Activated naive CD8-positive, alpha-beta T cell treated with anti-CD3 and anti-CD28 coated beads, Interleukin-2, amount 50 U/mL, for 24 hours (primary cell): ENCODE data around the gene SH2D4B.
A peak's percentile ranks its signal among the peaks of the same experiment; 100 is the strongest.

Experiments
- ATAC-seq: fragments of 150-1000 bp; cut with Tn5 transposase; one replicate; pipeline ENCODE4 v1.10.0; 2021
- DNase-seq: peaks from one replicate; pipeline ENCODE4 v3.0.0; 2021
- H3K27ac Mint-ChIP-seq: one replicate; pipeline ENCODE4 v1.8.0; 2021; ENCODE audit warnings: mild to moderate bottlenecking, mixed read lengths
- H3K27me3 Mint-ChIP-seq: one replicate; pipeline ENCODE4 v1.8.0; 2021; ENCODE audit warnings: mixed read lengths
- H3K36me3 Mint-ChIP-seq: one replicate; pipeline ENCODE4 v1.8.0; 2021; ENCODE audit warnings: low read depth, mixed read lengths
- H3K4me1 Mint-ChIP-seq: one replicate; pipeline ENCODE4 v1.8.0; 2021; ENCODE audit warnings: mixed read lengths
- H3K4me3 Mint-ChIP-seq: one replicate; pipeline ENCODE4 v1.8.0; 2021; ENCODE audit warnings: mild to moderate bottlenecking, moderate library complexity, mixed read lengths
- H3K9me3 Mint-ChIP-seq: one replicate; pipeline ENCODE4 v1.8.0; 2021; ENCODE audit warnings: mixed read lengths

SH2D4B gene

DNA sequence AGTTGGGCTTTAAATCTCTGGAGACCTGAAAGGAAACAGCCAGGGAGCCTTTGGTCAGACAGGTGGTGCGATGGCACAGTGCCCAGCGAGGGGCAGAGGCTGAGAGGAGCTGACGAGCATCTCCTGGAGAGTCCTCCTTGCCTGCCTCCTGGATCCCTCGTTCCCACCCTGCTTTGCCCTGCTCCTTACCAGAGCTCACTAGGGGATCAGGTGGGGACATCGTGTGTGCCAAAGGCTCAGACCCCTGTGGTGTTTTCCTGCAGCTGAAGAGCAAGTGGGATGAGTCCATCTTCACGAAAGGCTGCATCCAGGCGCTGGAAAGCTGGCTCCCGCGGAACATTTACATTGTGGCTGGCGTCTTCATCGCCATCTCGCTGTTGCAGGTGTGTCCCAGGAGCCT is 21.8 kb upstream of the SH2D4B start:
- no peaks in the 10 kb centered on the region for H3K9me3 Mint-ChIP-seq
- no peak overlapping the region for H3K27ac Mint-ChIP-seq
- H3K36me3 Mint-ChIP-seq, result peaks cover 26% of the 10 kb centered on the region
- no peak overlapping the region for H3K4me3 Mint-ChIP-seq
- ATAC-seq, result no peak
- H3K27me3 Mint-ChIP-seq, result no peaks in the 10 kb centered on the region
- DNase-seq, result no peak
- peaks cover 32% of the 10 kb centered on the region for H3K4me1 Mint-ChIP-seq

DNA sequence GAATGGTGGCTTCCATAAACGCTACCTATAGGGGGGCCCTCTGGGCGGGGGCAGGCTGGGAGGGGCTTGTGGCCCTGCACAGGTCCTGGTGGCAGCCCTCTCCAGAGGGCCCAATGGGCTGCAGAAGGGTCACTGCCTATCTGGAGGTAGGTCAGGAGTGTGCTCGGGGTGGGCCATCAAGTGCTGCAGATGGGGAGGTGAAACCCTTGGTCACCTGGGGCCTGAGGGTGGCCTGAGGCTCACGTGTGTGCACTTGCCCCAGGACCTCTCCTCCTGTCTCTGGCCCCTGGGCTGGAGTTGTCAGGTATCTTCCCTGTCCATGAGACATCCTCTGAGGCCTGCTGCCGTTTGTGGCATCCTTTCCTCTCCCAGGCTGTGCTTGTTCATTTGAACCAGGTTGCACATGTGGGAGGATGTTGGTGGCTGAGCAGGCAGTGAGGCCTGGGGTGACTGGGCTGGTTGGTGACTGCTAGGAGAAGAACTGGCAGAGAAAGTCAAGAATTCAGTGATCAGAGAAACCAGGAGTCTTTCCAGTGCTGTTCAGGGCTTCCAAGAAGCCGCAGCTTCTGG is 21.1 kb upstream of the SH2D4B start:
- ATAC-seq (peak; percentile 29), DNase-seq (no peak)
- Mint-ChIP-seq H3K27me3 (no peaks in the 10 kb centered on the region), H3K9me3 (no peaks in the 10 kb centered on the region), H3K4me3 (no peak overlapping the region), H3K36me3 (peaks cover 22% of the 10 kb centered on the region), H3K27ac (peak overlapping the region; percentile 49), H3K4me1 (peaks cover 26% of the 10 kb centered on the region)

DNA sequence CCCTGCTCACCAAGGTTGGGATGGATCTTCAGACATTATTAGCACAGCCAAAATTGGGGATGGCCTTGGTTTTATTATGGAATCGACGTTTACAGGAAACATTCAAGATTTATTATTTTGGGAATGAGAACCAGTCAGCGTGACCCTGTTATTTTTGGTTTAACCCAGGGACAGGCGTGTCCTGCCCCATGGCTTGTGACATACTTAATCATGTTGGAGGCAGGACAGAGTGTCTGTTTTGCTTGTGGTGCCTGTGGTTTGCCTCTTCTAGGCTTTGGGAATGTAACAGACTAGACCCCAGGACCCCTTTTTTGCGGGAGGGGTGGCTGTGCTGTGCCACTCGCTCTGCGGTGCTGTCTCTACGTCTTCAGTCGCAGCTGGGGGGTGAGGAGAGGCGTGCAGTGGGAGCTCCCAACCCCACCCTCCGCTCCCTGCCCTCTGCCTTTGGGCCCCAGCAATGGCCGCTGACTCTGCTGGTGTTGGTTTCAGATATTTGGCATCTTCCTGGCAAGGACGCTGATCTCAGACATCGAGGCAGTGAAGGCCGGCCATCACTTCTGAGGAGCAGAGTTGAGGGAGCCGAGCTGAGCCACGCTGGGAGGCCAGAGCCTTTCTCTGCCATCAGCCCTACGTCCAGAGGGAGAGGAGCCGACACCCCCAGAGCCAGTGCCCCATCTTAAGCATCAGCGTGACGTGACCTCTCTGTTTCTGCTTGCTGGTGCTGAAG is 20.1 kb upstream of the SH2D4B start:
- H3K9me3 Mint-ChIP-seq, result no peaks in the 10 kb centered on the region
- peaks cover 18% of the 10 kb centered on the region for H3K36me3 Mint-ChIP-seq
- ATAC-seq (no peak), DNase-seq (no peak)
- H3K4me3 Mint-ChIP-seq, result no peak overlapping the region
- H3K27ac Mint-ChIP-seq, result peak overlapping the region; percentile 49
- peaks cover 29% of the 10 kb centered on the region for H3K4me1 Mint-ChIP-seq
- H3K27me3 Mint-ChIP-seq, result no peaks in the 10 kb centered on the region

DNA sequence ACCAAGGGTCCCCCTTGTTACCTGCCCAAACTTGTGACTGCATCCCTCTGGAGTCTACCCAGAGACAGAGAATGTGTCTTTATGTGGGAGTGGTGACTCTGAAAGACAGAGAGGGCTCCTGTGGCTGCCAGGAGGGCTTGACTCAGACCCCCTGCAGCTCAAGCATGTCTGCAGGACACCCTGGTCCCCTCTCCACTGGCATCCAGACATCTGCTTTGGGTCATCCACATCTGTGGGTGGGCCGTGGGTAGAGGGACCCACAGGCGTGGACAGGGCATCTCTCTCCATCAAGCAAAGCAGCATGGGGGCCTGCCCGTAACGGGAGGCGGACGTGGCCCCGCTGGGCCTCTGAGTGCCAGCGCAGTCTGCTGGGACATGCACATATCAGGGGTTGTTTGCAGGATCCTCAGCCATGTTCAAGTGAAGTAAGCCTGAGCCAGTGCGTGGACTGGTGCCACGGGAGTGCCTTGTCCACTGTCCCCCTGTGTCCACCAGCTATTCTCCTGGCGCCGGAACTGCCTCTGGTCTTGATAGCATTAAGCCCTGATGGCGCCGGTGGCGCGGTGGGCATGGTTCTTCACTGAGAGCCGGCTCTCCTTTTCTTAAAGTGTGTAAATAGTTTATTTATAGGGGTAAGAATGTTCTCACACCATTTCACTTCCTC is 19.4 kb upstream of the SH2D4B start:
- no peak overlapping the region for H3K4me3 Mint-ChIP-seq
- H3K27me3 Mint-ChIP-seq, result no peaks in the 10 kb centered on the region
- no peaks in the 10 kb centered on the region for H3K9me3 Mint-ChIP-seq
- H3K27ac Mint-ChIP-seq, result peak overlapping the region; percentile 73
- ATAC-seq (no peak), DNase-seq (no peak)
- peaks cover 17% of the 10 kb centered on the region for H3K36me3 Mint-ChIP-seq
- peaks cover 34% of the 10 kb centered on the region for H3K4me1 Mint-ChIP-seq

DNA sequence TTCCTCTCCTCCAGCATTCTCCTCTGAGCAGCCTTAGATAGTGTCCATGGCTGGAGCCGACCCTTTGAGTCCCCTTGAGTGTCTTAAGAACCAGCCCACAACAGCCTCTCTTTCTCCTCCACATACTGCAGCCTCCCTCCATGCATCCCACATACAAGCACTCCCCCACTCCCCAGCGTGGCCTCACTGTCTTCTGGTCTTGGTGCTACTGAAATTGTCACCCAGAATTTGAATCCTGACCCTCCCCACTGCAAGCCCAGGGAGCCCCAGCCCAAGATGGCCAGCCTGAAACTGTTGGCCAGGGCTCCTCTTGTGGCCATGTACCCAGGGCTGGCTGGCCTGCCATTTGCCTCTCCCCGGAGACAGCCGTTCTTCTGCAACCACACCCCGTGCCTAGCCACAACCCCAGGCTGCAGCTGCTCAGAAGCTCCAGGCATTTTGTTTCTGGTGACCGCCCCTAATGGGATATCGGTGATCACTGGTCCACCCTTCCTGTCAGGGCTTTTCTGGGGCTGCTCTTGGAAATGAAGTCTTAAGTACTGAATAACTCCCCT is 18.8 kb upstream of the SH2D4B start:
- DNase-seq (no peak), ATAC-seq (no peak)
- peak overlapping the region; percentile 73 for H3K27ac Mint-ChIP-seq
- H3K4me3 Mint-ChIP-seq, result no peak overlapping the region
- H3K36me3 Mint-ChIP-seq, result peaks cover 17% of the 10 kb centered on the region
- no peaks in the 10 kb centered on the region for H3K27me3 Mint-ChIP-seq
- H3K9me3 Mint-ChIP-seq, result no peaks in the 10 kb centered on the region
- H3K4me1 Mint-ChIP-seq, result peaks cover 38% of the 10 kb centered on the region

DNA sequence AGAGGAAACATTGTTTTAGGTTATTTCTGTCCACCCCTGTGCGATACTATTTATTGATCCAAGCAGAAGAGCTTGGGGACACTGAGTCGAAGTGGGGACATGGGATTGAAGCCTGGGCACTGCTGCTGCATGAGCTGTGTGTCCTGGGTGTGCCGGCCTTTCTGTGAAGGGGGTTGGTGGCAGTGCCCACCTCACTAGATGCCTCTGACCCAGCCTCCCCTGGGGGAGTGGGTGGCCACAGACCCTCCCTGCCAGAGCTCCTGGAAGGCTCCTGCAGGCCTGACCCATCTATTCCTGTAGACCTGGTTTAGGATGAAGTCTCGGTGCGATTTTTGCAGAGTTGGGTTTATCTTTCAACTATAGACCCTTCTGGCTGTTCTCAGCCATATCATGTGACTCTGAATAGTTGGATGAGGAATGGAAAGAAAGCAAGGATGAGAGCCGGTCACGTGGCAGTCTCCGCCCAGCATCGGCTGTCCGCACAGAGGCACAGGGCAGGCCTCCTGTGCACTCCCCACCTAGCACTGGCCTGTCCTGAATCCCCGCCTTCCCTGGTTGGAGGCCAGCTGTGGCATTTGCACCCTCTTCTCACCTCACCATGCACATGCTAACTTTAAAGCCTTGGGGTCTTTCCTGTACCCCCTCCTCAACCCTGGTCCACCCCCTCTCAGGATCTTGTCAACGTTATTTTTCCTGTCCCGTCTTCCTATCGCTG is 17.6 kb upstream of the SH2D4B start:
- H3K9me3 Mint-ChIP-seq, result no peaks in the 10 kb centered on the region
- ATAC-seq (no peak), DNase-seq (no peak)
- H3K36me3 Mint-ChIP-seq, result peaks cover 15% of the 10 kb centered on the region
- no peaks in the 10 kb centered on the region for H3K27me3 Mint-ChIP-seq
- H3K27ac Mint-ChIP-seq, result peak overlapping the region; percentile 60
- H3K4me1 Mint-ChIP-seq, result peaks cover 49% of the 10 kb centered on the region
- no peak overlapping the region for H3K4me3 Mint-ChIP-seq

DNA sequence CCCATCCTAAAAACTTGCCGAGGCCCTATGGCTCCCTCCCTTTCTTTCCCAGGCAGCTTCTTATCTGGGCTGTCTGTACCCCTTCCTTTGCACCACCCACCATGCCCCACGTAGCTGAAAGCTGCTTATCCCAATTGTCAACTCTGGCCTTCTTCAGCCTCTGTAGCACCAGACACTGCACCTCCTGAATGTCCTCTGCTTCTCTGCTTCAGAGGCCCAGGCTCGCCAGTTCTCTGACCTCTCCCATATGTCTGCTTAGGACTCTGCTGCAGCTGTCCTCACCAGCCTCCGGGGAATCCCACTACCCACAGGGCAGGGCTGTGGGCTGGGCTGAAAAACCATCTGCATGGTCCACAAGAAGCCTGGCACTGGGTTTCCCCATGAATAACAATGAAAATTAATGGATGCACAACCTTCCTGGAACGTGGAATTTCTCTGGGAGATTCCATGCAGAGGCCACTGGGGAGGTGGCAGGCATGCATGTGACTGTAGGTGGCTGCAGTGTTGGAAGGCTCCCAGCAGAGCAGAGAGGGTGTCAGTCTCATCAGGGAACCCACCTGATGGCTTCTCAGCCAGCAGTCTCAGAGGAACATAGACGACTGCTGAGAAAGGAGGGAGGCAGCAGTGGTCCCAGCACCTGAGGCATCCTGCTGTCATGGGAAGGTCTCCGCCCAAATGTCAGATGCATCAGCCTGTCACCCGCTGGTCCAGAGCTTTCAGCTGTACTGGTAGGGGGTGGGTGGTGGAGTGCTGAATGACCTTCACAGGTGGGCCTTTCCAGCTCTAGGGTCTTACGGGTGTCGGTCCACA is 16.8 kb upstream of the SH2D4B start:
- Mint-ChIP-seq H3K27ac (peak overlapping the region; percentile 60), H3K27me3 (no peaks in the 10 kb centered on the region), H3K36me3 (peaks cover 13% of the 10 kb centered on the region), H3K9me3 (no peaks in the 10 kb centered on the region), H3K4me1 (peaks cover 54% of the 10 kb centered on the region), H3K4me3 (no peak overlapping the region)
- DNase-seq, result no peak
- ATAC-seq, result no peak

DNA sequence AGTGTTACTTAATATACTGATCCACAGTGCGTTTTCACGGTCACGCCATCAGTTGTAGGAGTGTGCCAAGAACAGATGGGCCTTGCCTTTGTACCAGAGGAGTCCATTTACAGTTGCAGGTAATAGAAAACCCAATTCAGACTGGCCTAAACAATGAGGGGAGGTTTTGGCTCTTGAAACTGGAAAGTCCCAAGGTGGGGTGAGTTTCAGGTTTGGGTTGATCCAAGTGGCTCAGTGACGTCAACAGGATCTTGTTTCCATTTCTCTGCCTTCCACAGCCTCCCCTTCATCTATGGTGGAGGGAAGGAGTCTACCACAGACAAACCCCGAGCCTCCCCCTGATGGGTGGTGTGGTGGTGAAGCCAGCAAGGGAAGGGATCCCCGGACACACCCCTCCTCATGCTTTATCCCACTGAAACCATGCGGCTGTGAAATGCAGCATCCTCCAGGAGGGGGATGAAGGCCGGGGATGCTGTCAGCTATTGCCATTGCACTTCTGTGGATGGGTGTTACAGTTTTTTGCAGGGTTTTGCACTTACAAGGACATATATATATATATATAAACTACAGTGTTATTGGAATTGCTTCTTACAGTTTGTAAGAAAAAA is 14.8 kb upstream of the SH2D4B start:
- H3K4me3 Mint-ChIP-seq, result no peak overlapping the region
- peak overlapping the region; percentile 60 for H3K27ac Mint-ChIP-seq
- ATAC-seq (peak; percentile 48), DNase-seq (no peak)
- no peaks in the 10 kb centered on the region for H3K9me3 Mint-ChIP-seq
- H3K36me3 Mint-ChIP-seq, result peaks cover 6% of the 10 kb centered on the region
- H3K27me3 Mint-ChIP-seq, result no peaks in the 10 kb centered on the region
- peaks cover 60% of the 10 kb centered on the region for H3K4me1 Mint-ChIP-seq

DNA sequence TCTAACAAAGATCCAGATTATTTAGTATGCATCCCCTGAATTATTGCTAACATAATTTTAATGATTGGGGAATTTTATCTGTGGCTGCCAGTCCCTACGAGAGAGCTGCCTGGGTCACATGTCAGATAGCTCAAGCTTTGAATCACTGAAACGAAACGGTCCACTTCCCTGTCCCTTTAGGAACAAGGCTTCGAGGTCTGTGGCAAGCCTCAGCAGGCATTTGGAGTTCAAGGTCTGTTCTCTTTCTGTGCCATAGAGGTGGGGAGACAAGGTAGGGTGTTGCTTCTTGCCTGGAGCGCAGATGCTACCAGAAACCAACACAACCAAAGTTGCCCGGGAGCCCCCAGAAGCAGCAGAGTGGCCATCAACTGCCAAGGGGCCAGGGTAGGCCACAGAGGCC is 13.9 kb upstream of the SH2D4B start:
- H3K27ac Mint-ChIP-seq, result no peak overlapping the region
- H3K9me3 Mint-ChIP-seq, result no peaks in the 10 kb centered on the region
- peaks cover 6% of the 10 kb centered on the region for H3K36me3 Mint-ChIP-seq
- DNase-seq, result no peak
- ATAC-seq, result no peak
- H3K4me1 Mint-ChIP-seq, result peaks cover 62% of the 10 kb centered on the region
- no peaks in the 10 kb centered on the region for H3K27me3 Mint-ChIP-seq
- no peak overlapping the region for H3K4me3 Mint-ChIP-seq

DNA sequence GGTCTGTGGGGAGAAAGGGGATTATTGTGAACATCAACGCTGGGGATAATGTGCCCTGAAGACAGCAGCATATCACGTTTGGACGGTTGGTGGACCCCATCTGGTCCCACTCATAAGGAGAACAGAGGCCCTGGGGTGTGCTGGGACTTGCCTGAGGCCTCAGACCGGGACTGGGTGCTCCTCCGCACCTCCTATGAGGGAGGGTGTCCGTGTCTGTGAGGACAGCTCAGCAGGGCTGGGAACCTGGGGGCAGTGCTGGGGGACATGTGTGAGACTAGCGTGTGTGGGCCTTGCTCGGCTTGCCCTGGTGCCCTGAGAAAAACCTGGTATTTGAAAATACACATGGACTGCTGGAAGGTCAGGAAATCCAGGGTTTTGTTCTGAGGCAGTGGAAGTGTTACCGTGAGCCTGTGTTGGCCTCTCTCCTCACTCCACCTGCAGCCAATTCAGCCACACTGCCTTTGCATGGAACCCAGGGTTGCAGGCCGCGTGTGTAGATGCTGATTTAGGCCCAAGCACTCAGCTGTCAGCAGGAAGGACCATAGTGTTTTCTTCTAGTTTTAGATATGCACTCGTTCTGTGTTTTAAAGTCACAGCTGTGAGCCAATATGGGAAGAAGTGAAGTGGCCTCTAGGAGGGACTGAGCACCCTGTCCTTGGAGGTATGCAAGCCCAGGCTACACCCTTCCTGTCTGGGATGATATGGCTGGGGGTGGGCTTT is 13.4 kb upstream of the SH2D4B start:
- Mint-ChIP-seq H3K4me1 (peaks cover 63% of the 10 kb centered on the region), H3K27me3 (no peaks in the 10 kb centered on the region), H3K36me3 (peaks cover 6% of the 10 kb centered on the region), H3K4me3 (no peak overlapping the region), H3K27ac (no peak overlapping the region), H3K9me3 (no peaks in the 10 kb centered on the region)
- DNase-seq (no peak), ATAC-seq (peak; percentile 7)

DNA sequence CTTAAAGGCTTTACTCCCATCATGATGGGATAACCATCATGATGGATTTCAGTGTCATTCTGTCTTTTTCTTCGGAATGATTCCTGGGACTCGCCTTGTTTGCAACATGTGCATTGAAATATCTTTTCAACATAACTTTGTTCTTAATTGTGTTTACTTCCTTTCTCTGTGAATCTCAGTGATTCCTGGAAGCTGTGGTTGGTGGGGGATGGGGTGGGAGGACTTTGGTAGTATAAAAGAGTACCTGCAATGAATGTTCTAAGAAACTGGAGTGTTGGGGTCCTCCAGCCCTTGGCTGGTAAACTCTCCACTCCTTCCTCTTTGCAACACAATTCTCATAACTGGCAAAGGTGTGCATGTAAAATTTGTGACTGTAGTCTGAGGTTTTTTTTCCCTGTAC is 11.5 kb upstream of the SH2D4B start:
- no peak for DNase-seq
- Mint-ChIP-seq H3K4me3 (no peak overlapping the region), H3K4me1 (peaks cover 73% of the 10 kb centered on the region), H3K27me3 (no peaks in the 10 kb centered on the region), H3K9me3 (no peaks in the 10 kb centered on the region), H3K27ac (no peak overlapping the region), H3K36me3 (no peaks in the 10 kb centered on the region)
- ATAC-seq, result no peak

DNA sequence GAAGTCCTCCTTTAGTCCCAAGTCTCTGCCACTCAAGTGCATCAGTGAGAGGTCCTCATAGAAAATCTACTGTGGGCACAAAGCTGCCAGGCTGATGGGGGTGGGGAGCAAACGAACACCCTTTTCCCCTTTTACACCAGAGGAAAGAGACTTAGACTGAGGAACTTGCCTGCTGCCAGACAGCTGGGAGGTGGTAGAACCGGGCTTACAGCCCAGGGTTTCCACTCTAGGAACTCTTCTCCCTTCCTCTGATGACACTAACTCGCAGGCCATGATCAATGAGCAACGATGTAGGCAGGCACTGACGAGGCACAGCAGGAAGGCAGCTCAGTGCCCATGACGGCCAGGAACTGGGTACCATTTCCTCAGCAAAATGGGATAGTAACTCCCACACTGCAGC is 11.0 kb upstream of the SH2D4B start:
- H3K9me3 Mint-ChIP-seq, result no peaks in the 10 kb centered on the region

DNA sequence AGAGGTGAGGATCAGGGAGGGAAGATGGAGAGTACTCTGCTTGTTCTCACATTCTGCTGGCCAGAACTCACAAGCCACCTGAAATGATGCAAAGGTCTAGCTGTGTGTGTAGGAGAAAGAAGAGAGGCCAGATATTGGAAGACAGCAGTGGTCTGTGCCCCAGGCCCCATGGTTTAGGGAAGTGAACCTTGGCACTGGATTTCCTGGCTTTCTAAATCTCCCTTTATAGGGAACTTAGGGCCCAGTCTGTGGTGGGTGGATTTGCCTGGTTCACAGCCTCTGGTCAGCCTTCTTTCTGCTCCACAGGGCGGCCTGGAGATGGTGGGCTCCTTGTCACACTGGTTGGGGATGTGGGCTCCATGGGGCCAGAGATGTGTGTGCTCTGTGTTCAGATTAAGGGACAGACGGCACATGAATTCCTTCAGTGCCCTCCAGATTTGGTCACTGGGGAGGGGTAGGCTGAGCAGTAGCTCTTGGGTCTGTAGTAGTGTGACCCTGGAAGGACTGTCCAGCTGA is 9.5 kb upstream of the SH2D4B start:
- Mint-ChIP-seq H3K27ac (no peak overlapping the region), H3K4me3 (no peak overlapping the region)

More for the DNA sequence above, 11.0 kb upstream of the SH2D4B start:
- Mint-ChIP-seq H3K27ac (no peak overlapping the region), H3K4me1 (peaks cover 77% of the 10 kb centered on the region), H3K36me3 (no peaks in the 10 kb centered on the region), H3K27me3 (no peaks in the 10 kb centered on the region), H3K4me3 (no peak overlapping the region)
- ATAC-seq, result no peak
- DNase-seq, result no peak

More for the DNA sequence above, 9.5 kb upstream of the SH2D4B start:
- Mint-ChIP-seq H3K4me1 (peaks cover 73% of the 10 kb centered on the region), H3K27me3 (no peaks in the 10 kb centered on the region), H3K9me3 (no peaks in the 10 kb centered on the region), H3K36me3 (no peaks in the 10 kb centered on the region)
- DNase-seq (no peak), ATAC-seq (no peak)
